ENCODE measurements around the gene SETD3. TPM values are rescaled to one million over a fixed set of nuclear protein-coding genes. Genes with fewer than 3 reads are reported as not detected.

The SETD3 gene
- total RNA-seq, 4 donors from 2014 or later: 135 to 170 (median 148) TPM

DNA sequence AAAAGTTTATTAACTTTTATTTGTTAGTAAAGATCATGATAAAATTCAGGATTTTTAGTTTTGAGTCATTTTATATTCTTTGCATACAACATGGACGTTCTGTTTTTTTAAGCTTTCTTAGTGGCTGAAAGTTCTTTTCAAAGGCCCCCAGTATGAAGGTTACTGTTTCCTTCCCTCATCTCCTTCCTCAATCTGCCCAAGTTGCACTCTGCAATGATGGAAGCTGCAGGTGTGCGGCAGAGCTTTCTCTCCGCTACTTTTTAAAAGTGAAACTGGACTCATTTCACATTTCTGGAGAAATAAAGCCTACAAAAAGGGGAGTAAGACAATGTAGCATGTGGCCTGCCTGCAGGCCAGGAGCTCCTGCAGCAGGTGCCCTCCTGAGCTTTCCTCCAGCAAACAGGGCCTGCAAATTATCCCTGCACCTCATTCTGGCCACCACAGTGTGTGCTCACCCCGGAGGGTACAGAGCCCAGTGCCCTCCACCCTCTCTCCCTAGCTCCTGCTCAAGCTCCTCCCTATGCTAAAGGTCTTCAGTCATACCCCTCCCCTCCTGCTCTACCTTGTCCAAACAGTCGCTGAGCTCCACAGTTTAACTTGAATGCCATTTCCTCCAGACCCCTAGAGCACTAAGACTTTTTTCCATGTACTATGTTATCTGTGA is 78.9 kb downstream of the SETD3 start:
- TF ChIP-seq POLR2A (IDR thresholded peaks at IDR 0.05; ENCODE audit: low read depth): no peak
- intact Hi-C loops (cut with DNase I): no loop called here
- no peaks in the 10 kb centered on the region for H3K4me1 ChIP-seq
- peaks cover 49 to 94% (median 72%) of the 10 kb centered on the region in 4 donors for H3K36me3 ChIP-seq
- H3K4me3 ChIP-seq: no peak overlapping the region
- H3K27me3 ChIP-seq: no peaks in the 10 kb centered on the region
- no peak for DNase-seq (ENCODE audit: extremely low spot score)
- 49% methylated on average over 5 of the region's 5 CpGs for WGBS
- H3K9me3 ChIP-seq: no peaks in the 10 kb centered on the region
- H3K27ac ChIP-seq (replicated peaks in 1 of 4): no peak overlapping the region

DNA sequence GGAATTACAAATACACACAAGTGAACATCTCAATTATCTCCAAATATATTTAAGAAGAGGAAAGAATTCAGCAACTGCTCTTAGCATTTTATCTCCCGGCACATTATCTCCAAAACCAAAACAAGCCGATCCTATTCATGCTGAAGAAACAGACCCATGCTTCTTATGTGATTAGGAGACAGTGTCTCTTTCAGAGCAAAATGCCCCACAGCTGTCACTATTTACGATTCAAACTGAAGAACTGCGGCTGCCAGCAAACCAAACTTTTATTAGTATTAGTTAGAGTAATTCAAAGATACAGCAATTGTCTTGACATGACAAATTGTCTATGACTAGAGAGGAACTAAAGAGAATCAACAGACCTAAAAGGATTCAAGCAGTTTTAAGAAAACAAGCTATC is 79.4 kb downstream of the SETD3 start:
- no peaks in the 10 kb centered on the region for H3K4me1 ChIP-seq
- 70% methylated on average over 4 of the region's 4 CpGs for WGBS
- no peaks in the 10 kb centered on the region for H3K27me3 ChIP-seq
- H3K36me3 ChIP-seq: peaks cover 49 to 94% (median 72%) of the 10 kb centered on the region in 4 donors
- H3K27ac ChIP-seq (replicated peaks in 1 of 4): no peak overlapping the region
- TF ChIP-seq EP300 (IDR thresholded peaks at IDR 0.05) (no peak), POLR2AphosphoS5 (IDR thresholded peaks at IDR 0.05) (no peak), POLR2A (IDR thresholded peaks at IDR 0.05; ENCODE audit: low read depth) (no peak)
- TF ChIP-seq, protein P1, sequence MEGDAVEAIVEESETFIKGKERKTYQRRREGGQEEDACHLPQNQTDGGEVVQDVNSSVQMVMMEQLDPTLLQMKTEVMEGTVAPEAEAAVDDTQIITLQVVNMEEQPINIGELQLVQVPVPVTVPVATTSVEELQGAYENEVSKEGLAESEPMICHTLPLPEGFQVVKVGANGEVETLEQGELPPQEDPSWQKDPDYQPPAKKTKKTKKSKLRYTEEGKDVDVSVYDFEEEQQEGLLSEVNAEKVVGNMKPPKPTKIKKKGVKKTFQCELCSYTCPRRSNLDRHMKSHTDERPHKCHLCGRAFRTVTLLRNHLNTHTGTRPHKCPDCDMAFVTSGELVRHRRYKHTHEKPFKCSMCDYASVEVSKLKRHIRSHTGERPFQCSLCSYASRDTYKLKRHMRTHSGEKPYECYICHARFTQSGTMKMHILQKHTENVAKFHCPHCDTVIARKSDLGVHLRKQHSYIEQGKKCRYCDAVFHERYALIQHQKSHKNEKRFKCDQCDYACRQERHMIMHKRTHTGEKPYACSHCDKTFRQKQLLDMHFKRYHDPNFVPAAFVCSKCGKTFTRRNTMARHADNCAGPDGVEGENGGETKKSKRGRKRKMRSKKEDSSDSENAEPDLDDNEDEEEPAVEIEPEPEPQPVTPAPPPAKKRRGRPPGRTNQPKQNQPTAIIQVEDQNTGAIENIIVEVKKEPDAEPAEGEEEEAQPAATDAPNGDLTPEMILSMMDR (IDR thresholded peaks at IDR 0.05): no peak
- intact Hi-C loops (cut with DNase I): no loop called here
- DNase-seq (ENCODE audit: extremely low spot score): no peak
- no peak overlapping the region for H3K4me3 ChIP-seq
- H3K9me3 ChIP-seq: no peaks in the 10 kb centered on the region

DNA sequence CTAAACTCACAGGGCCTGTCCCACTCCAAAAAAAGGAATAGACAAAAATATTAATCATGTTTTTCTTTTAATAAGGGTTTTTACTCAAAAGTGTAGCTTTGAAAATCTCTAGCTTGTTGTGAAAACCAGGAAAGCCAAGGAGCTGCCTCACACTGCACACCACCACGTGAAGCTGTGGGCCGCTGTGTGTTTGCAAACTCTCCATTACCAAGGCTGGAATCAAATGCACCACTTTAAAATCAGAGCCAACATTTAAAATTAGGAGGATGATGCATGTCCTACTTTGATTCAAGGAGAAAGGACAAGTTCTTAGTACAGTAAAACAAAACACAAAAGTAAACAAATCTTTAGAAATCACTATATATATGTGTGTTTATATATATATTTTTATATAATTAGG is 83.0 kb downstream of the SETD3 start:
- WGBS: 79% methylated on average over 2 of the region's 2 CpGs
- Histone ChIP-seq H3K4me3 (no peak overlapping the region), H3K36me3 (peaks cover 37 to 87% (median 51%) of the 10 kb centered on the region in 4 donors), H3K4me1 (no peaks in the 10 kb centered on the region), H3K9me3 (no peaks in the 10 kb centered on the region), H3K27me3 (no peaks in the 10 kb centered on the region), H3K27ac (replicated peaks in 1 of 4) (no peak overlapping the region)
- intact Hi-C loops (cut with DNase I): no loop called here
- DNase-seq (ENCODE audit: extremely low spot score): no peak
- TF ChIP-seq POLR2A (IDR thresholded peaks at IDR 0.05; ENCODE audit: low read depth): no peak
- TF ChIP-seq EP300 (IDR thresholded peaks at IDR 0.05): no peak

DNA sequence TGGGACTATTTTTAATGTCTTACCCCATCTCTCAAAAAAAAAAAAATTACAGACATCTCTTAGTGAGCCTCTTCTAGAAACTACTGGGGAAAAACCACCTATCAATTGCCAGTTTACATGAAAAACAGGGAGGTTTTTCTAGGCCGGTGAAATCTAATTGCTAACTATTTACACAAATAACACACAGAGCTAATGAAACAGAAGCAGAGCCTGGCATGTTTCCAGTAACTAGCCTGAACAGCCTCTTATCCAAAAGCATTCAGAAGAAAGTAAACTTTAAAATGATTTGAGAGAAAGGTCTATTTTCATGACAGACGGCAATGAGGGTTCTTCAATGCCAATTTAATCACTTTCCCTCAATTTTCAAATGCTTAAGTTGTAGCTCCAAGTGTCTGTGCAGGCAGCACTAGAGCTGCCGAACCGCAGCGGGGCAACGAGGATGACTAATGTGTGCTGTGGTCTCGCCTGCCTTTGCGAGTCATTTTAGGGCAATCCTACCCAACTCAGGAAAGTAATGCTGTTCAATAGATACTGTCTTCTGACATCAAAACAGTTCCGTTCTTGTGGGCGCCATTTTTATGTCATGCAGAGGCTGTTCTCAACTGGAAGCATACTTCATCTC is 84.6 kb downstream of the SETD3 start:
- no peaks in the 10 kb centered on the region for H3K9me3 ChIP-seq
- peaks cover 37 to 77% (median 46%) of the 10 kb centered on the region in 4 donors for H3K36me3 ChIP-seq
- intact Hi-C loops (cut with DNase I): no loop called here
- no peak for DNase-seq (ENCODE audit: extremely low spot score)
- no peaks in the 10 kb centered on the region for H3K27me3 ChIP-seq
- WGBS: 90% methylated on average over 10 of the region's 10 CpGs
- H3K4me1 ChIP-seq: no peaks in the 10 kb centered on the region
- H3K27ac ChIP-seq (replicated peaks in 1 of 4): no peak overlapping the region
- no peak overlapping the region for H3K4me3 ChIP-seq
- TF ChIP-seq POLR2A (IDR thresholded peaks at IDR 0.05; ENCODE audit: low read depth) (no peak), EP300 (IDR thresholded peaks at IDR 0.05) (no peak), POLR2AphosphoS5 (IDR thresholded peaks at IDR 0.05) (no peak)
- TF ChIP-seq, protein P1 (IDR thresholded peaks at IDR 0.05): no peak

DNA sequence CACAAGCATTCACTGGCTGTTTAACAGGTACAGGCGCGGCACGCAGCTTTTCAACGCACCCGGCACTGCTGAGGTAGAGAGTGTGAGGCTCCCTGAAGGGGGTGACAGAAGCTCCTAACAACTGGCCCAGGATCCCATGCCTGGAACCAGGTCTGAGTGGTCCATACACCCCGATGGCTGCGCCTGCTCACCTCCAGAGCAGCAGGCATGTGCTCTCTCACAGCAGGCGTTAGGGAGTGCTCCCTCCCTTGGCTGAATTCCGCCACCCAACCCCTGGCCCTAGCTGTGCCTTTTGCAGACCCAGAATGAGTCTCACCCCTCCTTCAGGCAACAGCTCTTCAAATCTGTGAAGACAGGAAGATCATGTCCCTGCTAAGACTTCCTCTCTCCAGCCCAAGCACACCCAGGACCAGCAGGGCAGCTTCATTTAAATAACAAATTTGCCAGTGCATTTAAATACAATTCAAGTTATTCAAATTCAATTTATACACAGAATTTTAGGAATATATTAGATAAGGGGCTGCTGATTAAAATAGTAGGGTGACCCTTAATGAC is 86.0 kb downstream of the SETD3 start:
- no peak for DNase-seq (ENCODE audit: extremely low spot score)
- H3K4me1 ChIP-seq: no peaks in the 10 kb centered on the region
- no peak overlapping the region for H3K4me3 ChIP-seq
- peaks cover 31 to 63% (median 37%) of the 10 kb centered on the region in 4 donors for H3K36me3 ChIP-seq
- no peaks in the 10 kb centered on the region for H3K9me3 ChIP-seq
- TF ChIP-seq POLR2AphosphoS5 (IDR thresholded peaks at IDR 0.05) (no peak), EP300 (IDR thresholded peaks at IDR 0.05) (no peak), POLR2A (IDR thresholded peaks at IDR 0.05; ENCODE audit: low read depth) (no peak)
- TF ChIP-seq, protein P1 (IDR thresholded peaks at IDR 0.05): no peak
- no peaks in the 10 kb centered on the region for H3K27me3 ChIP-seq
- 95% methylated on average over 9 of the region's 9 CpGs for WGBS
- no peak overlapping the region for H3K27ac ChIP-seq (replicated peaks in 1 of 4)
- intact Hi-C loops (cut with DNase I): no loop called here
